Right lung (tissue), 10 donors: ENCODE measurements around the gene IZUMO1R. TPM values are rescaled to one million over a fixed set of nuclear protein-coding genes. Genes with fewer than 3 reads are reported as not detected.
"Not testable (repeated sequence)": the region's sequence is repeated elsewhere in the genome, so short reads cannot be mapped to it uniquely, and the experiment has no call there.

ENCODE experiments used
- DNase-seq, 2 donors: peaks; one replicate each; pipeline ENCODE4 v3.0.0-alpha.2; 2013
- long read RNA-seq, 8 donors: transcript quantifications; one replicate each; lab custom pipeline, GENCODE V29; 2026
- polyA plus RNA-seq, 5 donors: library from polyadenylated mRNA; unstranded; fragments of 120-200 nt; gene quantifications; one replicate each; pipeline versions ENCODE4 v1.2.1 to v1.2.3, GENCODE V29; 2013; ENCODE audit warnings: inconsistent platforms in 1 of 5, low replicate concordance in 1 of 5; ENCODE audit not compliant: insufficient read length in 5 of 5, insufficient read depth in 1 of 5

Gene IZUMO1R
- not detected for polyA plus RNA-seq
- long read RNA-seq, donor 1 = 0 reads
- long read RNA-seq, donor 2 = 0 reads
- long read RNA-seq, donor 3 = 0 reads
- long read RNA-seq, donor 4 = 0 reads
- long read RNA-seq, donor 5 = 0 reads
- long read RNA-seq, donor 6 = 0 reads
- long read RNA-seq, donor 7 = 0 reads
- long read RNA-seq, donor 8 = 0 reads

GRCh38 chr11:94303966-94304958 is at the start of gene IZUMO1R:
Gene IZUMO1R (plus strand): TSS chr11:94304580. CDS start chr11:94305637, 1,057 bp downstream.
- peak in 1 of 2 donors; percentile 16 for DNase-seq

DNA sequence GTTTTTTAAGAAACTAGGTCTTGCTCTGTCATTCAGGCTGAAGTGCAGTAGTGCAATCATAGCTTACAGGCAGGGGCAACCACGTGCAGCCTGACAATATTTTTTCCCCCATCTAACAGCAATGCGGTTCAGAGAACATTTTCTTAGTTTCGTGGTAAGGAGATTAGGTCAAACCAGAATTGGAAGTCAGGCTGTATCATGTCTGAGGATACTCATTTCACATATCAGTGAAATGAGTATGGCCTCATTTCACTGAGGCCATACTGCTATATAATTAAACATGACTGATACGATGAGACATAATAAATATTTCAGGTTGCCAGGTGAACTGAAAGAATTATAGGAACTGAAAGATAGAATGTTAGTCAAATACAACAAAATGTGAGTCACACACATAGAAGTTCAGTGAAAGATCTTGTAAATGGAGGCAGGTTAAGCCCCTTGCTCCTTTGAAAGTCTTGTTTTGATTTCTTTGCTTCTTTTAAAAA is 32.5 kb upstream of the IZUMO1R start:
- no peak for DNase-seq

DNA sequence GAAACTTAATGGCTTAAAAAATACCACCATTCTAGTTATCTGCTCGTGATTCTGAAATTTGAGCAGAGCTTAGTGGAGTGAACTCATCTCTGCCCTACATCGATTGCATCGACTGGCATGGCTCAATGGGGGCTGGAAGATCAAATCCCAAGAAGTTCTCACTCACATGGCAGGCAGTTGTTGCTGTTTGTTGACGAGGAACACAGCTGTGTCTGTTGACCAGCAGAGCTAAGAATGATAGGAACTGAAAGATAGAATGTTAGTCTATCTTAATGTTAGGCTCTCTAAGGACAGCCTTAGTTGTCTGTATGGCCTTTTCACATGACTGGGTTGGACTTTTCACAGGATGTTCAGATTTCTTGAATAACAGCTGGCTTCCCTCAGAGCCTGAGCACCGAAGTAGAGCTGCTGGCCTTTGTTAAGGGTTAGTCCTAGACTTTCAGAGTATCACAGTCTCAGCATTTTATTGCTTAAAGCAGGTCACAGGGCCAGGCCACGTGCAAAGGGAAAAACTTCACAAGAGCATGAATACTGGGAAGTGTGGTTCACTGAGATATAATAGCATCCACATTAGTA is 31.6 kb upstream of the IZUMO1R start:
- no peak for DNase-seq

- no peak for DNase-seq
Observed at GRCh38 chr11:94275961-94276360, 28.4 kb upstream of the IZUMO1R start.

DNA sequence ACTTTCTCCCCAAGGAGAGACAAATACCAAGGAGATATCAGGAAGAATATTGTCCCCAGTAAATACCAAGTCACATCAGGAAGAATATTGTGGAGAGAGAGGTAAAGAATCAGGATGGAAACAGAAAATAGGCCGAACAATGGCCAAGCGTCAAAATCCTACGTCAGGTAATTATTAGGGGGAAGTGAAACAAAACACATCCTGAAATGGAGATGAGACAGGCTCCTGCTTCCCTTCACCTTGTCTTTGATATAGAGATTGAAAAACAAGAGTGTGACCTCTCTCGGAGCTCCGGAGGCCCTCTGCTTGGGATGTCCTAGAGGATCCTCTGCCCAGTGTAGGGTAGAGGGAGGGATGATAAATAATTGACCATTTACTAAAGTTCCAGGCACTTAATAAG is 27.4 kb upstream of the IZUMO1R start:
- no peak for DNase-seq

- DNase-seq = not testable (repeated sequence)
Observed at GRCh38 chr11:94278207-94278606, 26.2 kb upstream of the IZUMO1R start.

DNA sequence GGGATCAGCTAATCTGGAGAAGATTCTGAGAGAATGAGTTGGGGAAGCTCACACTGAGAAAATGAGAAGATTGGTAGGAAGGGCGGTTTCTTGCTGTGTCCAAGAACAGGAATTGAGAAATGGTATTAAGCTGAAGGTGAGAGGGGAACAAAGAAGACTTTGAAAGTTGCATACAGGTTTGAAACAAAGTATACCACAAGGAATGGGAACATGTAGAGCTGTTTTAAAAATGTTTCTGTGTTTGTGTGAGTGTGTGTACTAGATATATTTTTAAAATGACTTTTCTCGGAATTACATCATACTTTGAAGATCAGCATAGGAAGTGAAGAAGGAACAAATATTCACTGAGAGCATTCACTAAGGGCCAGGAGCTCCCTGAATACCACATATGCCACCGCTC is 24.4 kb upstream of the IZUMO1R start:
- DNase-seq = no peak

DNA sequence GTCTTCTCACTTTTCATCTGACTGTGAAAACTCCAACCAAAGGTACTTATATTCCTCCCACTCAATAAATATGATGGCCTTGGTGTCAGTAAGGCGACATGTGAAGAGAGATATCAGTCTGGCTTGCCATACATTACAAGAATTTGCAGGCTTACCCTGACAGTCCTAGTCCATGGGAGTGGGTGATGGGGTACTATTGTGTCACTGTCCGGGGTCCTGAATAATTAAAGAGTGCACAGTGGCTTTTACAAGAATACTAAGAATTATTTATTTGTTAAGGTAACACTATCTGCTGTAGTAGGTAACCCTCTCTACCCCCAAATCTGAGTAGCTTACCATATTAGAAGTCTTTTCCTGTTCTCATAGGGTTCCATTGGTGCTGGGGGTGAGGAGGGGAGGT is 23.1 kb upstream of the IZUMO1R start:
- no peak for DNase-seq

DNA sequence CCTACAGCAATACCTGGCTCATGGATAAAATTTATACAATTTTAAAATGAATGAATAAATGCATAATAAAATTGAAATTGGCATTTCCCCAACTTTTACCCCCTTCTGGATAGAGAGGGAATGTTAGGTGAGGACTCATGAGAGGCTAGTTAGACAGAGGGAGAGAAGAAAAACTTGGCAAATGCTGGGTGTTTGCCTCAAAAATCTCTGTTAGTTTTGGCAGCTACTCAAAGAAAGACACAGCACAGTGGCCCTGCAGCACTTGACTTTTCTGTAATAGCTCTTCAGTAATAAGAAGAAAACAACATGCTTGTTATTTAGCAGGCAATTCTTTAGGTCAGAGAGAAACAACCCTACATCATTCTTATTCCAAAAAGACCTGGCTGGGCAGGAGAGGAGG is 20.7 kb upstream of the IZUMO1R start:
- DNase-seq = peak in 1 of 2 donors; percentile 16

GRCh38 chr11:94295534-94295933 is 8.8 kb upstream of the IZUMO1R start:
- no peak for DNase-seq

GRCh38 chr11:94297985-94298576 is 6.3 kb upstream of the IZUMO1R start:
- no peak for DNase-seq

DNA sequence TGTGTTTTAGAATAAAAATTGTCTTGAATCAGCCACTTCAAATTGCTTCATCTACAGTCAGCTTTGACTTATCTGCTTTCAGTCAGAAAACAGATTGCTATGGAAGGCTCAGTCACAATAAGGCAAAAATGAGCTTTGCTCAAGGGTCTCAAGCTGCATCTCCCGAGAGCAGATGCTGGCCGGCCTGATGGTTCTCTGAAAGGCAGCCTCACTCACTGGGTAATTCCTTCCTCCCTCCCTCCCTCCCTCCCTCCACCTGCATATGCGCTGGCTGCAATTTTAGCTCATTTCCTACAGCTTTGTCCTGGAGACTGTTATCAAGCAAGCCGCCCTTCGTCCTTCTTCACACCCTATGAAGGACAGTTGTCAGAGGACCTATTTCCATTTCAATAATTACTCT is 1.6 kb upstream of the IZUMO1R start:
- DNase-seq = no peak

DNA sequence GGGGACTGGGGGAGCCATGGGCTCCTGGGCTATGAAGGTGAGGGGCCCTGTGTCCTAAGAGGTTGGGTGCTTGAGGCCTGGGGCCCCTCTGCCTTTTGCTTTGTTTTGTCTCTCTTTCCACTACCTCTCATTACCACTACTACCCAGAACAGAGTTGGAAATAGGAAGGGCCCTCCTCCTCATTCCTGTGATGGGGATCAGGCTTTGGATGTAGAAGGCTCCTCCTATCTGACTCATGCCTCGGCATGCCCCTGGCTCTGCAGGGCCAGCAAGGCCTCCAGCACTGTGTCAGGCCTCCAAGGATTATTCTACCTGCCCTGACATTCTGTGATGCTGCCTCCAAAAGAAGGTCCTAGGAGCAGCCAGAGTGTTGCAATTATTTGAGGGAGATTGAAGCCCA is 766 bp downstream of the IZUMO1R start:
- DNase-seq = no peak

GRCh38 chr11:94307101-94307791 is 2.9 kb downstream of the IZUMO1R start:
- no peak for DNase-seq

- DNase-seq = no peak
Observed at GRCh38 chr11:94308024-94308423, 3.6 kb downstream of the IZUMO1R start.

GRCh38 chr11:94309757-94310156 is 5.4 kb downstream of the IZUMO1R start:
- DNase-seq = no peak

DNA sequence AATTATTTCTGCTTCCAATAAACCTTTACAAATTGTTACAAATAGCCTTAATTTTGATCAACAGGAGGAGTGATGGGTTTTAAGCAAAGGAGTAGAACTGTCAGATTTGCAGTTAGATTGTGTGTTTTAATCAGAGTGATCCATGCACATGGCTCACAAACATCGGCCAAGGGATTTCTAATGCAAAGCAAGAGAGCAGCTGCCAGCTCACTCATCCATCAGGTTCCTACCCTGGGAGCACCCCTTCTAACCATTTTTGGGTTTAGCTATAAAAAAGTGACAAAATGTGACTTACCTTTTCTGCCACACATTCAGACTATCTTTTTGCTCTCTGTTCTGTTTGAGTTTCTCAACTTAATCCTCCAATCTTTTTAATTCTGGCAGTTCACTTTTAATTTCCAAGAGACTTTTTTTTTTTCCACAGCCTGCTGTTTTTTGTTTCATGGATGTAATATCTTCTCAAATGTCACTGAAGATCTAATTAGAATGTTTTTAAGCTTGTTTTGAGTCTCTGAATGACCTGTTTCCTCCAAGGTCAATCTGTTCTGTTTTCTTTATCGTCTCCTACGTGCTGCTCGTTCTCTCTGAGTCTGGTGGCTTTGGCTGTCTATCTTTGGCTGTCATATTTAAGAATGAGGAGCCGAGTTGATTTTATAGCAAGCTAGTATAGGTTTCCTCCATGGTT is 6.0 kb downstream of the IZUMO1R start:
- no peak for DNase-seq

DNA sequence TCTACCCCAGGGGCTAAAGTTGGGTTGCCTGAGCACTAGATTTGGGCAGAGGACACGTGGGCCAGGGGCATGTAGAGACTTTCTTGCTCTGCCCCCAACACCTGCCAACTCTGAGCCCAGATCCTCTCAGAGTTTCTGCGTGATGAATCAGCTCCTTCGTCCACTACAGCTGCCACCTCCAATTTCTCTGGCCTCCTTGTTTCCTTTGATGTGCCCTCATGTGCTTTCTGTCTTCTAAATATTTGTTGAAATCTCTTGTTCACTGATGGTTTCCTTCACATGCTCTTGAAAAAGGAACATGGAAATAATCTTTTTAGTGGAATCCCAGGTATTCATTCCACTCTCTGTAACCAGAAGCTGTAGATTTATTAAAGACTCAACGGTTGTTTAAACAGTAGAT is 8.0 kb downstream of the IZUMO1R start:
- no peak for DNase-seq

- DNase-seq = no peak
Observed at GRCh38 chr11:94314064-94314463, 9.7 kb downstream of the IZUMO1R start.

- DNase-seq = no peak
Observed at GRCh38 chr11:94315664-94316063, 11.3 kb downstream of the IZUMO1R start.

- DNase-seq = no peak
Observed at GRCh38 chr11:94322501-94322900, 18.1 kb downstream of the IZUMO1R start.
